HT1080 (cell line): Measurements from ENCODE around the gene LRRC46. TPM values are rescaled to one million over a fixed set of nuclear protein-coding genes. Genes with fewer than 3 reads are reported as not detected.
A peak's percentile ranks its signal among the peaks of the same experiment; 100 is the strongest.

Source experiments
- DNase-seq: peaks from one replicate; pipeline ENCODE4 v3.0.0-alpha.2; 2015; ENCODE audit warnings: low read depth
- total RNA-seq: library from RNA; depleted of rRNA; stranded (reverse); fragments of >200 nt; shearing (Covaris generic); gene quantifications from 2 replicates; pipeline ENCODE4 v1.2.3, GENCODE V29; 2014

The LRRC46 gene
- total RNA-seq, 1 experiment from 2014 or later: 0.51 TPM

GRCh38 chr17:47829870-47830269, 1.6 kb upstream of the LRRC46 start:
- no peak for DNase-seq

- DNase-seq: no peak
Observed at GRCh38 chr17:47830396-47831002, 971 bp upstream of the LRRC46 start.

- DNase-seq: no peak
Observed at GRCh38 chr17:47831934-47832327, 461 bp downstream of the LRRC46 start.

- no peak for DNase-seq
Observed at GRCh38 chr17:47834756-47835155, 3.3 kb downstream of the LRRC46 start.

DNA sequence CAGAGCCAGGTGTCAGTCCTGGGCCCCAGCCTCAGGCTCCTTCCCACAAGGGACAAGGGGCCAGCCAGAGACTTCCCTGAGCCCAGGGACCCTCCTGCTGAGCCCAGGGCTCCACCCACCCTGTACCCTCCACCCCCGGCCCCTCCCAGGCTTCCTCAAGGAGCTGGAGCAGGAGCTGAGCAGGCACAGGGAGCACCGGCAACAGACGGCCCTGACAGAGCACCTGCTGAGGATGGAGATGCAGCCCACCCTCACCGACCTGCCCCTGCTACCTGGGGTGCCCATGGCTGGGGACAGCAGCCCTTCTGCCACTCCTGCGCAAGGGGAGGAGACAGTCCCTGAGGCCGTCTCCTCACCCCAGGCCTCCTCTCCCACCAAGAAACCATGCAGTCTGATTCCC, 5.1 kb downstream of the LRRC46 start:
- DNase-seq: no peak

- peak; percentile 78 for DNase-seq
Observed at GRCh38 chr17:47837401-47838039, 6.0 kb downstream of the LRRC46 start.

GRCh38 chr17:47838636-47839035, 7.2 kb downstream of the LRRC46 start:
- DNase-seq: no peak

DNA sequence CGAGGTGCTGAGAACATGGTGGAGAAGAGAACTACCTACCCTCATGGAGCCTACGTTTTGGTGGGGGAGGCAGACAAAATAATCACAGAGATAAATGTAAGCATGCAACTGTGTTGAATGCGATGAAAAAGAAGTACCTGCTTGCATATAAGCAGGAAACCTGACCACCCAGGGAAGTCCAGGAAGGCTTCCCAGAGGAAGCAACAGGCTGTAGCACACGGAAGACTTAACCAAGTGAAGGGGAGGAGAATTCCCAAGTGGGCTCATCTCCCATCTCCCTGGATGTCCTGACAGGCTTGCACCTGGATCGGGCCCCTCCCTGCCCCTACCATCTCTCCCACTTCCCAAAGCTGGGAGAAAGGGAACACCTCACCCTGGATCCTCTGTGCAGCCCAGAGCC, 7.6 kb downstream of the LRRC46 start:
- DNase-seq: no peak

- no peak for DNase-seq
Observed at GRCh38 chr17:47840001-47840741, 8.7 kb downstream of the LRRC46 start.

DNA sequence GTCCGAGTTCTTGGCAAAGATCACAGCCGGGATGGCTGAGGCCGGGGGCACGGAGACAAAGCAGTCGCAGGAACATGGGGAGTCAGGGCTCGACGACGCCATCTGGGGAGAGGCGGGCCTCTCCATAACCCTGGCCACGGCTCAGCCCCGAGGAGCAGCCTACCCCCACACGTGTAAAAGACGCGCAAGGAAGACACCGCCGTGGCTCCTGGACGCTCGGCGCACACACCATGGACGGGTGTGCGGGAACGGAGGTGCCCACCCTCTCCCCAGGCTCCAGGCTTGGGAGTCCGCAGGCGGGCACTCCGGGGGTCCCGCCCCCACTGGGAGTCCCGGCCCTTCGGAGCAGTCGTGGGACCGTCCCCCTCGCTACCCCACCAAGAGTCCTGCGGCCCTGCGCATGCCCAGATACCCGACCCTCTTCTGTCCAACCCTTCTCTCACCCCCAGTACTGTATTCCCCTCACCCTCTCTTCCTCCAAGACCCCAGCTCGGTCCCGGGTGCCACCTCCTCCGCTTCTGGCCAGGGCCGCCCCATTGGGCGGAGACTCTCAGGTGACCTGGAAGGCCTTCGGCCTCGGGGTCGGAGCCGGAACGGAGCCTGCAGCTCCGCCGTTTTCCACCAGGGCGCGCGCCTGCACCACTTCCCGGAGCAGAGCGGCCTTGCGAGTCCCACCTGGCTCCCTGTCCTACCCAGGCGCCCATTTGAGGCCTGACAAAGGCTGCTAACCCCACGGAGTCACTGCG, 9.4 kb downstream of the LRRC46 start, which contains the start of gene SCRN2:
Gene SCRN2, minus strand, starts transcription at position 532 of the 746 bp plus-strand sequence. Its CDS starts 430 bp downstream, at position 102.
- peak; percentile 91 for DNase-seq

GRCh38 chr17:47841488-47842291, 10.2 kb downstream of the LRRC46 start:
- DNase-seq: no peak

DNA sequence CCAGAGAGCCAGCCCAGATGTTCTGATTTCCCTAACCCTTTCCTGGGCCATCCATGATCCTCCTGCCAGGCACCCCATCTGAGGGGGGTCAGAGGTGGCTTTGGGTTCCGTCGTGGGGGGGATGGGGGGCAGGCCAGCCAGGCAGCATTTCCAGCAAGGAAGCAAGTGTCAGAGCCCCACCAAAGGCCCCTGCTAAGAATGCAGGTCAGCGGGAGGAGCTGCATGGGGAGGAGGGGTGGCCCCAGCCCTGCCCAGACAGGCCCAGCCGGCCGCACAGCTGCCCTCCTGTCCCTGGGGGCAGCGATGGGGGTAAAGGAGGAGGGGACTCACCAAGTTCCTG, 11.9 kb downstream of the LRRC46 start:
- no peak for DNase-seq

GRCh38 chr17:47844227-47844626, 12.8 kb downstream of the LRRC46 start:
- no peak for DNase-seq

DNA sequence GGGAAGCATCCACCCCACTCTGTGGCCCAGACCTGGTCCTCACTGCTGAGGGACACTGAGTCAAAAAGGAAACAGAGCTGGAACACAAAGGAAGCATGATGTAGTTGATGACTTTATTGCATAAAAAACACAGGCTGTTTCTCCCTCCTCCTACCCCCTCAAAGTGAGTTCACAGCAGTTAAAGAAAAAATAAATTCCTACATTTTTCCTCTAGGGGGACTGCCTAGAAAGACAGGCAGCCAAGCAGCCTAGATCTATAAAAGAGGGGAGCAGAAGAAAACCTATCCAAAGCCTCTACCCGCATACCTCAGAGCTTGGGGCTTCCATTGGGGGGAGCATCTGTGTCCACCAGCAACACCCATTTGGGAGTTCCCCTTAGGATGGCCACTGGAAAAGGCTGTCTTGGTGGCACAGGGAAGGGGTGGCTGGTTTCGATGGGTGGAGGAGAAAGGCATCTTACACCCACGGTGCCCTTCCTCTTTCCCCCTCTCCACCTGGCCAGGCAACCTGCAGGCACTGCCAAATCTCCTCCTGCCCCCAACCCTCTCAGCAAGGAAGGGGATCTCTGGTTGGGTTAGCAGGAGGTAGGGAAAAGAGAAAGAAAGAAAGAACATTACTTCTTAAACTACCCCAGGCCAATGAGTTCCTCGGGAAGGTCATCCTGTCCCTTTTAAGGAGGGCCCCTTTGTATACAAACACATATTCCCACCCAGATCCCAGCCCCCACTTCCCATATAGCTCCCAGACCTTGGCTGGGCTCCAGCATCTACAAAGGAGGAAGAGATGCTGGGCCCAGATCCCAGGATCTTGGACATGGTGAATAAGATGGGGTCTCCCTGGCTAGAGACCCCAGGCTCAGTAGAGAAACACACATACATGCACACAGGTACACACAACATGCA, 13.6 kb downstream of the LRRC46 start:
- DNase-seq: peak; percentile 25

DNA sequence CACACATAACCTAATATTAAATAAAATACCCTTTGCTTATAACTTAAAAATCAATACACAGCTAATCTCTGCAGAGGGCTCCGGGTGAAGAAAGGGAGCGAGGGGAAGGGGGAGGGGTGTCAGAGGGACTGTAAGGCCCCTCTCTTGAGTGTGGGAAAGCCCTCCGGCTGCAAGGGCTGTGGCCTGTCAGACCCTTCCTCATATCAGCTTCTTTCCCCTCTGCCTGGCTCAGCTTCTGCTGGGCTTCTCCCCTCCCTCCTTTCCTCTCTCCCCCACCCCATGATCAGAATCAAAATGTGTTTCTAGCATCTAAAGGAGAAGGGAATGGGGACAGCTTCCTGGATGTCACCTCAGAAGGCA, 14.2 kb downstream of the LRRC46 start:
- no peak for DNase-seq

- DNase-seq: no peak
Observed at GRCh38 chr17:47846716-47847340, 15.4 kb downstream of the LRRC46 start.

DNA sequence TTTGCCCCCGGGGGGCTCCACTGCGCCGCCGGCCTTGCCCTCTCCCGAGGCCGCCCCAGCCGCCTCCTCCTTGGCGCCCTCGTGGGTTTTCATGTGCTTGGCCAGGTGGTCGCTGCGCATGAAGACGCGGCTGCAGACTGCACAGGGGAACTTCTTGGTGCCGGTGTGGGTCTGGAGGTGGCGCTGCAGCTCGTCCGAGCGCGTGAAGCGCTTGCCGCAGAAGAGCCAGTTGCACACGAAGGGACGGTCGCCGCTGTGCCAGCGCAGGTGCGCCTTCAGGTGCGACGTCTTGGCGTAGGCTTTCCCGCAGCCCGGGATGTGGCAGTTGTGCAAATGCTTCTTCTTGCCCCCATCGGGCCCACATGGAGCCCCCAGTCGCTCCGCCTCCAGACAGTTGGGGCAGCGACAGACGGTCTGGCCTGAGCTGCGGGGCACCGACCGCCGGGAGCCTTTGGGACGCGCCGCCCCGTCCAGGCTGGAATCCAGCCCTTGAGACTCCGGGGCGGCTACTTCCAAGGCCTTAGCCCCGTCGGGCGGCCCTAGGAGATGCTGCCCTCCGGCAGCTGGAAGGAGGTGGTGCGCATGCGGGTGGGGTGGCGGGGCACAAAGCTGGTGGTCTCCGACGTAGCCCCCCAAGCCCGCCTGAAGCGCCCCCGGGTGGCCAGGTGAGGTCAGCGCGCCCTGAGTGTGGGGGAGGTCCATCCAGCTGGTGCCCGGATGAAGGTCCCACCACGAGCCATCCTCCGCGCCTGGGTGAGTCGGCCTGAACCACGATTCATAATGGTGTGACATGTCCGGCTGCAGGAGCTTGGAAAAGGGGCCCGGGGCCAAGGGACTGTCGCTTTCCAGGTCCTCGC, 16.1 kb downstream of the LRRC46 start:
- no peak for DNase-seq

GRCh38 chr17:47848198-47848513, 16.7 kb downstream of the LRRC46 start:
- DNase-seq: no peak

DNA sequence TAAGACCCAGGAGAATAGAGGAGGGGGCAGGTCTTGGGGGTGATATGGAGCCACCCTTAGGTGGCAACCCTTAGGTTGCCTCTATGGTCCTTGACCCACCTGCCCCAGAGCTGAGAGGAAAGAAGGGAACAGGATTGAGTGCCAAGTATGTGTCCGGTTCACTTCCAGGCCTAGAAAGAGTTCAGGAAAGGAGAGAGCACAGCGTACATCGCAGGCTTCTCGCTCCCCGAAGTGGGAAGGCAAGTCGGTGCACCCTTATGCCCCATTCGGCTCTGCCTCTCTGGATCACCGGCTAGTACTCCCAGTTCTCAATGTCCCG, 18.9 kb downstream of the LRRC46 start:
- DNase-seq: no peak
